NCI-H524 treated with DMSO at 0.1 percent for 48 hours (cell line): Measurements from ENCODE around the gene SBF2.
"Not testable (repeated sequence)": the region's sequence is repeated elsewhere in the genome, so short reads cannot be mapped to it uniquely, and the experiment has no call there.

Experiments
- DNase-seq: peaks from one replicate; lab custom pipeline; 2025; lab: John Stamatoyannopoulos, UW

Gene SBF2

DNA sequence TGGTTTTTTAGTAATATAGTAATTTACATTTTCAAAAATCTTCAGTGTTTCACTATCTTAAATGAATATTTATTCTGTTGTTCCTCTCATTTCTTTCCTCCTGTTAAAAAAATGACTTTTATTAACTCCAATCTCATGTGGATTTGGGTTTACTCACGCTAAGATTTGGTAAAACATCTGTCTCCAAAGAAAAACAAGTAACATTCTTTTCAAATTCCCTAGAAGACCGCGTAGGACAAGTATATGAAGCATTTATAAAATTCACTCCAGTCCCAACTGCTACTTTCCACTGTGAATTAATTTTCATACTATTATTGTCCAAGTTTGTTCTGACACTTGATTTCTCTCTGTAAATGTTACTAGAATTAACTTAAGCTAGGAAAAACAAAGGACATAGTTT lies 26.2 kb downstream of the SBF2 start:
- DNase-seq: no peak

- DNase-seq: no peak
These were observed 28.1 kb downstream of the SBF2 start for GRCh38 chr11:10265936-10266335.

DNA sequence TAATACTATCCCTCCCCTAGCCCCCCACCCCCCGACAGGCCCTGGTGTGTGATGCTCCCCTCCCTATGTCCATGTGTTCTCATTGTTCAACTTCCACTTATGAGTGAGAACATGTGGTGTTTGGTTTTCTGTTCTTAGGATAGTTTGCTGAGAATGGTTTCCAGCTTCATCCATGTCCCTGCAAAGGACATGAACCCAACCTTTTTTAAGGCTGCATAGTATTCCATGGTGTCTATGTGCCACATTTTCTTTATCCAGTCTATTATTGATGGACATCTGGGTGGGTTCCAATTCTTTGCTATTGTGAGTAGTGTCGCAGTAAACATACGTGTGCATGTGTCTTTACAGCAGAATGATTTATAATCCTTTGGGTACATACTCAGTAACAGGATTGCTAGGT lies 29.3 kb downstream of the SBF2 start:
- DNase-seq: not testable (repeated sequence)

GRCh38 chr11:10263929-10264328 lies 30.1 kb downstream of the SBF2 start:
- no peak for DNase-seq

- no peak for DNase-seq
These were observed 32.2 kb downstream of the SBF2 start for GRCh38 chr11:10261821-10262220.

DNA sequence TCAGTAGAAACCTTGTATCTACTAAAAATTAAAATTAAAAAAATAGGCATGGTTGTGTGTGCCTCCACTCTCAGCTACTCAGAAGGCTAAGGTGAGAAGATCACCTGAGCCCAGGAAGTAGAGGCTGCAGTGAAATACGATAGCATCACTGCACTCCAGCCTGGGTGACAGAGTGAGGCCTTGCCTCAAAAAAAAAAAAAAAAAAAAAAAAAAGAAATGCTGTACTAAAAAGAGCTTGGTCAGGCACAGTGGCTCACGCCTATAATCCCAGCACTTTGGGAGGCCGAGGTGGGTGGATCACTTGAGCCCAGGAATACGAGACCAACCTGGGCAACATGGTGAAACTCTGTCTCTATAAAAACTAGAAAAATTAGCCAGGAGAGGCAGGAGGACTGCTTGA lies 36.5 kb downstream of the SBF2 start:
- no peak for DNase-seq

DNA sequence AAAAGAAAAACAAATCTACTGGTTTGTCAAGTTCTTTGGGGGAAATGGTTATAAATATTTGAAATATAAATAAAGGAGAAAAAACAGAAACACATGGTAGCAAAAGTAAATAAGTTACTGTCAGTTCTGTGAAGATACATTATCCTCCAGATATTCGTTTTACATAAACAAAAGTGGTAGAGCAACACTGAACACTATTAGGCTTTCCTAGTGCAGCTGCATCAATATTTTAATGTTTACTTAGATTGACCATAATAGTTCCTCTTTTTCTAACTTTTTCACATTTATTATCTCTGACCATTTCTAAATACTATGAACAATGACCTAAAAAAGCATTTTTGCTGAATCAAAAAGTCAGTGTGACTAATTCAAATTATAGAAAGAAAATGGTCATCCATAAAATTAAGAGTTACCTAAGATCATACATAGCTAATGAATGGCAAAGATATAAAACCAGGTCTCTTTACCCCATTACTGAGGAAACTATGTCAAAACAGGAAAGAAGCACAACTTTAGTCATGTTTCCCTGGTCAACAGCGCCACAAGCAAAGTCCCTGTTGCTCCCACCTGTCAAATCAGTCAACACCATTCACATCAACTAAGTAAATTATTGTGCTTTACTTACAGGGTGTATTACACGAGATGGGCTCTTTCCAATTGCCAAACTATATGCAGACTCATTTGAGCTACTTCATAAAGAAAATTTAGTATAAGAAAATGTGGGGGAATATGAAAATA lies 38.5 kb downstream of the SBF2 start:
- DNase-seq: no peak

- not testable (repeated sequence) for DNase-seq
These were observed 44.4 kb downstream of the SBF2 start for GRCh38 chr11:10249448-10250131.

DNA sequence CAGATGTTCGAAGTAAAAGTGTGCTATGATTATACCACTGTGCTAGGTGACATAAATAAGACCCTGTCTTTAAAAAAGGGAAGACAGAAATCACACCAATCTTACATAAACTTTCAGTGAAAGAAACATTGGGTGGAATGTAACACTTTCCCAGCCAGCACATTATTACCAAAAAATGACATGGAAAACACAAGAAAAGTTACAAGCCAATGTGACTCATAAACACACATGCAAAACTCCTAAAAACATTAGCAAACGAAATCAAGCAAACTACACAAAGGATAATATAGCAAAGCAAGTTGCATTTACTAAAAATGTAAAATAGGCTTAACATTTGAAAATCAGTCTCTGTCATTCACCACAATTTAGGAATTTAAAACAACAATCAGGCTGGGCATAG lies 47.0 kb downstream of the SBF2 start:
- no peak for DNase-seq

GRCh38 chr11:10243896-10244575 lies 50.0 kb downstream of the SBF2 start:
- no peak for DNase-seq

GRCh38 chr11:10236840-10237239 lies 57.2 kb downstream of the SBF2 start:
- no peak for DNase-seq

DNA sequence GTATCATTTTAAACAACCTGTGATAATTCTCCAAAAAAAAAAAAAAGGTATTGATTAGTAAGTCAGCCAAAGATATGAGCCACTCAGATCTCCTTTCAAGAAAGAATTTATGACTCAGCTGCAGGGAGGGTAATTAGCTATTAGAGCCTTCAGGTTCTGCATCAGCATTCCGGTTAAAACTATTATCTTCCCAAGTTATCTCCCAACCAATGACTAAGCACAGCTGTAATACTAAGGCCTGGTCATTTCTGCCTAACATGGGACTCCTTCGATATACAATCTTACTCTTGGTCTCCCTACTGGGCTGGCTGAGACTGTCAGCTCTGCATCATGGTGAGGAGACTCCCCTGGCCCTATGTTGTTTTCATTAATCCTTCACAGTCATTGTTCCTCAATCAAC lies 60.4 kb downstream of the SBF2 start:
- no peak for DNase-seq

GRCh38 chr11:10232756-10233155 lies 61.3 kb downstream of the SBF2 start:
- no peak for DNase-seq

DNA sequence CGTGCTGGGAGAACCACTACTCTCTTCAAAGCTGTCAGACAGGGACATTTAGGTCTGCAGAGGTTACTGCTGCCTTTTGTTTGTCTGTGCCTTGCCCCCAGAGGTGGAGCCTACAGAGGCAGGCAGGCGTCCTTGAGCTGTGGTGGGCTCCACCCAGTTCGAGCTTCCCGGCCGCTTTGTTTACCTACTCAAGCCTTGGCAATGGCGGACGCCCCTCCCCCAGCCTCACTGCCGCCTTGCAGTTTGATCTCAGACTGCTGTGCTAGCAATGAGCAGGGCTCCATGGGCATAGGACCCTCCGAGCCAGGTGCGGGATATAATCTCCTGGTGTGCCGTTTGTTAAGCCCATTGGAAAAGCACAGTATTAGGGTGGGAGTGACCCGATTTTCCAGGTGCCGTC lies 62.2 kb downstream of the SBF2 start:
- DNase-seq: not testable (repeated sequence)

DNA sequence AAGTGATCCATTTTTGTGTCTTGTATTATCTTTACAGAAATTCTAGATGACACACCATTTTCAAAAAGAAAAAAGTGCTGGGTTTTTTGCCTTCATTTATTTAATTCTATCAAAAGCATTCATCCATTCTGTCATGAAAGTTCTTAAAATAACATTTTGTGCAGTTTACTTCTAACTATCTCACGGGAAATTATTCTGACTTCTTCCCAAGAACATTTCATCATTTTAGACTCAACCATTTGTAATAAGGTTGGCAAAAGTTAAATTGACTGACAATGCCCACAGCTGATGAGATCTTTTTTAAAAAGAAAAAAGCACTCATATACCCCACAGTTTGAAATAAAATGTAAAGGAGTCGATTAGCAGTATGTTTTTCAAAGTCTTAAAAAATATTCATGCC lies 68.5 kb downstream of the SBF2 start:
- no peak for DNase-seq

DNA sequence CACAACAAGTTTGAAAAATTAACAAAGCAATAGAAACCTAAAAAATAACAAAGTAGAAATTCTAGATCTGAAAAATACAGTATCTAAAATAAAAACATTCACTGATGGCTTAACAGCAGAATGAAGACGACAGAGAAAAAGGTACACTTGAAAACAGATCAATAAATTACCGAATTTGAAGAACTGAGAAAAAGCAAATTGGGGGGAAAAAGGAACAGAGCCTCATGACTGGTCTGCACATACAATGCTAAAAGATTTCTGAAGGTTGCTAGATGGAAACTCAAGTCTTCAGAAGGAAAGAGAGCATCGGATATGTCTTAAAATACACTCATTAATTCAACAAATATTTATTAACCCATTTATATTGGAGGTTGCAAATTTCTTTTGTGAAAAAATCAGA lies 71.6 kb downstream of the SBF2 start:
- no peak for DNase-seq

DNA sequence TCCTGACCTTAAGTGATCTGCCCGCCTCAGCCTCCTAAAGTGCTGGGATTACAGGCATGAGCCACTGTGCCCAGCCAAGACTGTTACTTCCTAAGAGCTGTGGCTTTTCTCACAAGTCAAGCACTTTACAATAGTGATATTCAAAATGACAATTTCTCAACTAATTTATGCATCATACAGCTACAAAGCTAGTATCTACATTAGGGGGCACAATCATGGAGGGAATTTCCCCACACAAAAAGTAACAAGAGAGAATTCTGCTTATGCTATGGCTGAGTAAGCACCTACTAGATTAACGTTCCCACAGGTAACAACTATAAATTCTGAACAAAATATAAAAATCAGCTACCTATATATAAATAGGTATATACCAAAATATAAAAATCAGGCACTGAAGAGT lies 72.7 kb downstream of the SBF2 start:
- no peak for DNase-seq

- DNase-seq: no peak
These were observed 82.5 kb downstream of the SBF2 start for GRCh38 chr11:10211470-10211869.

GRCh38 chr11:10209326-10209725 lies 84.7 kb downstream of the SBF2 start:
- DNase-seq: no peak

GRCh38 chr11:10208131-10208575 lies 85.9 kb downstream of the SBF2 start:
- peak; percentile 2 for DNase-seq

GRCh38 chr11:10205928-10206327 lies 88.1 kb downstream of the SBF2 start:
- no peak for DNase-seq

DNA sequence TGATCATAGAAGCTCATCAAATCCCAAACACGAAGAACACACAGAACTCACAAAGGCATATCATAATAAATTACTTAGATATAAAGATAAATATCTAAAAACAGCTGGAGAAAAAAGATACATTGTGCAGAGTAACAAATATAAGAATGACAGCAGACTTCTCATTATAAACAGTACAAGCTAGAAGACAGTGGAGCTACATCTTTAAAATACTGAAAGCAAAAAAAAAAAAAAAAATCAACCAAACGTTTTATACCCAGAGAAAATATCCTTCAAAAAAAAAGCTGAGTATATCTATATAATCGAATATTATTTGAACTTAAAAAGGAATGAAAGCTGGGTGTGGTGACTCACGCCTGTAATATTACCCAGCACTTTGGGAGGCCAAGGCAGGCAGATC lies 90.0 kb downstream of the SBF2 start:
- DNase-seq: no peak

GRCh38 chr11:10201343-10201742 lies 92.7 kb downstream of the SBF2 start:
- no peak for DNase-seq
